Measurements from ENCODE around the gene CFD. TPM values are rescaled to one million over a fixed set of nuclear protein-coding genes. Genes with fewer than 3 reads are reported as not detected.
"Not testable (repeated sequence)": the region's sequence is repeated elsewhere in the genome, so short reads cannot be mapped to it uniquely, and the experiment has no call there.

Gene CFD
- total RNA-seq, 2 experiments from 2014 or later, result 0.35 TPM; not detected in 1

DNA sequence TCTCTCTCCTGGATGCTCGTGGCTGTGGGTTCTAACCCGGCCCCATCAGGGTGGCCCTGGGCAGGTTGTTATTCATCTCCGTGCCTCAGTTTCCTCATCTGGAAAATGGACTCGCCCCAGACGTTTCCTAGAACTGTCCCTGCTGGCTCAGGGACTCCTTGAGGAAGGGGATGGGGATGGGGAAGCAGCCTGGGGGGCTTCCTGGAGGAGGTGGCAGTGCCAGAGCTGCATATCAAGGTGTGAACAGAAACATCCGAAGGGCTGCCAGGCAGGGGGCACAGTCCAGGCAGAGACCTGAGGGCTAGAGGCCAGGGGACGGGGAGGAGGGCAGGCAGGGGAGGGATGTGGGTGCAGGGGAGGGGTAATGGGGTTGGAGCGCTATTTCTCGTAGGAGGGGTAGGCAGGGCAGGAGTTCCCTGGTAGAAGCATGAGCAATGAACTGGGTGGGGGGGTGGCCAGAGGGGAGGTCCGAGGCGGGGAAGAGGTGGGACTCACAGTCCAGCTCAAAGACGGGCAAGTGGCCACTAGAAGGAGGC, 11.0 kb upstream of the CFD start:
- Histone ChIP-seq H3K9me2 (ENCODE audit: insufficient read depth, low read length) (no peaks in the 10 kb centered on the region), H3K36me3 (ENCODE audit: insufficient read depth, low read length) (no peaks in the 10 kb centered on the region), H3K9me3 (ENCODE audit: low read length) (no peaks in the 10 kb centered on the region), H3K4me1 (ENCODE audit: insufficient read depth, low read length, poor library complexity, severe bottlenecking) (peaks cover 13% of the 10 kb centered on the region), H3K4me2 (ENCODE audit: low read length) (no peak overlapping the region), H3K79me2 (ENCODE audit: insufficient read depth, low read depth, low read length) (no peaks in the 10 kb centered on the region), H3K4me3 (ENCODE audit: low read depth, low read length, poor library complexity, severe bottlenecking) (no peak overlapping the region), H2AFZ (ENCODE audit: low read length) (no peak overlapping the region), H4K20me1 (ENCODE audit: insufficient read depth, low read length) (no peaks in the 10 kb centered on the region; the same call in 1 of the 2 replicates), H3K27ac (ENCODE audit: low read depth, low read length, poor library complexity, severe bottlenecking) (no peak overlapping the region)
- intact Hi-C loops (cut with micrococcal nuclease; ENCODE audit: unreplicated experiment), result no loop called here
- DNase-seq (ENCODE audit: low spot score), result no peak
- no TSS peak for BruUV-seq (replicated peaks)
- POLR2A ChIA-PET, result no interaction called here
- CTCF ChIA-PET (ENCODE audit: unreplicated experiment), result no interaction called here
- TF ChIP-seq EZH2phosphoT487 (IDR thresholded peaks at IDR 0.05; ENCODE audit: borderline replicate concordance, low read depth, low read length), result no peak
- TF ChIP-seq, protein P1, sequence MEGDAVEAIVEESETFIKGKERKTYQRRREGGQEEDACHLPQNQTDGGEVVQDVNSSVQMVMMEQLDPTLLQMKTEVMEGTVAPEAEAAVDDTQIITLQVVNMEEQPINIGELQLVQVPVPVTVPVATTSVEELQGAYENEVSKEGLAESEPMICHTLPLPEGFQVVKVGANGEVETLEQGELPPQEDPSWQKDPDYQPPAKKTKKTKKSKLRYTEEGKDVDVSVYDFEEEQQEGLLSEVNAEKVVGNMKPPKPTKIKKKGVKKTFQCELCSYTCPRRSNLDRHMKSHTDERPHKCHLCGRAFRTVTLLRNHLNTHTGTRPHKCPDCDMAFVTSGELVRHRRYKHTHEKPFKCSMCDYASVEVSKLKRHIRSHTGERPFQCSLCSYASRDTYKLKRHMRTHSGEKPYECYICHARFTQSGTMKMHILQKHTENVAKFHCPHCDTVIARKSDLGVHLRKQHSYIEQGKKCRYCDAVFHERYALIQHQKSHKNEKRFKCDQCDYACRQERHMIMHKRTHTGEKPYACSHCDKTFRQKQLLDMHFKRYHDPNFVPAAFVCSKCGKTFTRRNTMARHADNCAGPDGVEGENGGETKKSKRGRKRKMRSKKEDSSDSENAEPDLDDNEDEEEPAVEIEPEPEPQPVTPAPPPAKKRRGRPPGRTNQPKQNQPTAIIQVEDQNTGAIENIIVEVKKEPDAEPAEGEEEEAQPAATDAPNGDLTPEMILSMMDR (conservative IDR thresholded peaks at IDR 0.05; ENCODE audit: low read length), result no peak

- H3K4me2 ChIP-seq (ENCODE audit: low read length); H3K9me3 ChIP-seq (ENCODE audit: low read length); CTCF ChIA-PET (ENCODE audit: unreplicated experiment); H3K4me3 ChIP-seq (ENCODE audit: low read depth, low read length, poor library complexity, severe bottlenecking); POLR2A ChIA-PET; BruUV-seq (replicated peaks); H3K9me2 ChIP-seq (ENCODE audit: insufficient read depth, low read length); H3K36me3 ChIP-seq (ENCODE audit: insufficient read depth, low read length); H4K20me1 ChIP-seq (ENCODE audit: insufficient read depth, low read length); intact Hi-C loops (cut with micrococcal nuclease; ENCODE audit: unreplicated experiment); H3K79me2 ChIP-seq (ENCODE audit: insufficient read depth, low read depth, low read length); DNase-seq (ENCODE audit: low spot score); H3K27ac ChIP-seq (ENCODE audit: low read depth, low read length, poor library complexity, severe bottlenecking); H2AFZ ChIP-seq (ENCODE audit: low read length): not testable (repeated sequence)
- H3K4me1 ChIP-seq (ENCODE audit: insufficient read depth, low read length, poor library complexity, severe bottlenecking), result peaks cover 13% of the 10 kb centered on the region
Observed at GRCh38 chr19:849195-849594, 10.3 kb upstream of the CFD start.

DNA sequence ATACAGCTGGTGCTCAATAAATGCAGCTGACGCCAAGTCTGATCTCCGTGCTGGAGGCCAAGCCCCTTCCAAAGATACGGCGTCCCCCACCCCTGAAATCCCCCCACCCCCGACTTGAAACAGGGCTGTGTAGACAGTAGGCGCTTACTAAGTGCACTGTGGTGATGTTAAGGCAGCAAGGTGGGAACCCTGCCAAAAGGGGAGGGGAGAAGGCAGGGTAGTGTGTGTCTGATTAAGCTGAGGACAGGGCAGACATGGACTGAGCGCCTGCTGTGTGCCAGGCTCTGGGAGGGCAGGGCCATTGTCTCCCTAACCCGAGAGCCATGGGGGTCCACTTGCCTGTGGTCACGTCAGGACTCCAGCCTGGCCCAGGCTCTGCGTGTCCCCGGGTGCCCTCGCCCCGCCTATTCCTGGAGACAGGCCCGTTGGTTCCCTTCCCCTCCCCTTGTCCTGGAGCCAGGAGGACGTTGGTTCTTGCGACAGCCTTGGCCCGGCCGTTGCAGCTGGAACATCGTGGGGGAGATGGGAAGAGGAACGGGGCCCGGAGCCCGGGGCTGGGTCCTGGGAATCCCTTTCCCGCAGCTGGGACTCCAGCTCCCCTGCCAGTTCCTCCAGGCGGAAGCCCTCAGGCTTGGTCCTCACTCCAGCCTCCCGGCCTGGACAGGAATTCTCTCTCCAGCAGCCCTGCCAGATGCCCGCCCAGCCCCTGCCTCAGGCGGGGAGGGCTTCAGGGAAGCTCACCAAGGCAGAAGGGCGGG, 9.1 kb upstream of the CFD start:
- CTCF ChIA-PET (ENCODE audit: unreplicated experiment), result no interaction called here
- Histone ChIP-seq H3K9me2 (ENCODE audit: insufficient read depth, low read length) (no peaks in the 10 kb centered on the region), H3K27ac (ENCODE audit: low read depth, low read length, poor library complexity, severe bottlenecking) (no peak overlapping the region), H2AFZ (ENCODE audit: low read length) (no peak overlapping the region), H3K4me1 (ENCODE audit: insufficient read depth, low read length, poor library complexity, severe bottlenecking) (peaks cover 5% of the 10 kb centered on the region), H3K4me2 (ENCODE audit: low read length) (no peak overlapping the region), H3K4me3 (ENCODE audit: low read depth, low read length, poor library complexity, severe bottlenecking) (no peak overlapping the region), H4K20me1 (ENCODE audit: insufficient read depth, low read length) (no peaks in the 10 kb centered on the region; the same call in 1 of the 2 replicates), H3K79me2 (ENCODE audit: insufficient read depth, low read depth, low read length) (no peaks in the 10 kb centered on the region), H3K9me3 (ENCODE audit: low read length) (no peaks in the 10 kb centered on the region), H3K36me3 (ENCODE audit: insufficient read depth, low read length) (no peaks in the 10 kb centered on the region)
- no peak for TF ChIP-seq EZH2phosphoT487 (IDR thresholded peaks at IDR 0.05; ENCODE audit: borderline replicate concordance, low read depth, low read length)
- TF ChIP-seq, protein P1 (conservative IDR thresholded peaks at IDR 0.05; ENCODE audit: low read length), result no peak
- DNase-seq (ENCODE audit: low spot score), result no peak
- POLR2A ChIA-PET, result no interaction called here
- intact Hi-C loops (cut with micrococcal nuclease; ENCODE audit: unreplicated experiment), result no loop called here
- no TSS peak for BruUV-seq (replicated peaks)
